ENCODE measurements around the gene MEG3.

Gene MEG3

GRCh38 chr14:100850841-100851585, 25.1 kb downstream of the MEG3 start:
- peak; percentile 89 for DNase-seq

GRCh38 chr14:100851586-100851916, 25.6 kb downstream of the MEG3 start:
- no peak for DNase-seq

GRCh38 chr14:100851946-100852620, 26.2 kb downstream of the MEG3 start:
- DNase-seq: no peak

GRCh38 chr14:100854435-100854834, 28.5 kb downstream of the MEG3 start:
- no peak for DNase-seq

GRCh38 chr14:100855256-100855930, 29.5 kb downstream of the MEG3 start:
- no peak for DNase-seq

- DNase-seq: no peak
Observed at GRCh38 chr14:100856056-100856950, 30.4 kb downstream of the MEG3 start.

GRCh38 chr14:100857233-100857922, 31.5 kb downstream of the MEG3 start:
- no peak for DNase-seq

- DNase-seq: no peak
Observed at GRCh38 chr14:100857923-100858837, 32.3 kb downstream of the MEG3 start.

- DNase-seq: no peak
Observed at GRCh38 chr14:100858838-100859220, 32.9 kb downstream of the MEG3 start.

GRCh38 chr14:100859781-100860180, 33.9 kb downstream of the MEG3 start:
- no peak for DNase-seq

GRCh38 chr14:100860556-100861187, 34.8 kb downstream of the MEG3 start:
- no peak for DNase-seq

- DNase-seq: no peak
Observed at GRCh38 chr14:100861188-100861936, 35.4 kb downstream of the MEG3 start.

- DNase-seq: no peak
Observed at GRCh38 chr14:100861937-100862247, 36.0 kb downstream of the MEG3 start.

- no peak for DNase-seq
Observed at GRCh38 chr14:100862277-100862676, 36.4 kb downstream of the MEG3 start.

- no peak for DNase-seq
Observed at GRCh38 chr14:100862793-100863192, 36.9 kb downstream of the MEG3 start.

- DNase-seq: no peak
Observed at GRCh38 chr14:100864206-100864605, 38.3 kb downstream of the MEG3 start.

GRCh38 chr14:100864960-100865681, 39.2 kb downstream of the MEG3 start:
- DNase-seq: no peak

- no peak for DNase-seq
Observed at GRCh38 chr14:100865682-100866591, 40.0 kb downstream of the MEG3 start.
